GM19193 (cell line): ENCODE measurements around the gene TNFSF8.

ENCODE experiments used
- POLR2A ChIP-seq: IDR thresholded peaks from 4 replicates; pipeline ENCODE4 v1.6.1; 2011; ENCODE audit not compliant: insufficient read depth, insufficient read length; ENCODE audit errors: extremely low read depth

Gene TNFSF8

DNA sequence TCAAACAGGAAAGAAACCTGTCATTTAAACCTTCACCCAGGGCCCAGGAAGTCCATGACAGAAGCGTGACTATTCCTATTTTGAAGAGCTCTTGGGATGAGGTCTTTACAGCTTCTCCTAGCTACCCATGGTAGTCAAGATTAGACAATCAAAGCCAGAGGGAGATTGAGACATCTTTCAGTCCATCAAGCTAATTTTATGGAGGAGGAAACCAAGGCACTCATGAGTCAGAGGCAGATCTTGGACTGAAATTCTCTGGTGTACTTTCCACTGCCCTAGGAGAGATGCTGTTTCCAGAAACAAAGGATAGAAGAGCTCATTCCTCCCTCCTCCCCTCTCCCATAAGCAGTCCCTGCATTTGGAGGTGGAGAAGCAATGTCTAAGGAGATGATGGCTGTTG, 9.2 kb downstream of the TNFSF8 start:
- TF ChIP-seq POLR2A = no peak

DNA sequence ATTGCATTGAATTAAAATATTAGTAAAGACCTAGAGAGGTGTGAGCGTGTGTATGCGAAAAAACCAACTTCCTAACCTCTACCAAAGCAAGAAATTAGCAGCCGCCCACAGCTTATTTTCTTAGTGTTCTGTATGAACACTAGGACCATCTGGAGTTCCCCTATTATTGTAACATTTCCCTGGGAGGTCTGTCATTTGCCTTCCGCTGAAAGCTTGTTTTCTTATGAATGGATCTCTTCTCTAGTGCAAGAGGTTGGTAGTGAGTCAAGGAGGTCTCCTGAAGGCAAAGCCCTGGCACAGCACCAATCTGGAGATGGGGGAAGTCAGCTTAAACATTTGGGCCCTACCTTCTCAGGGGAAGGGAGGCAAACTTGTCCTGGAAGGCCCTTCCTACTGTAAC, 10.8 kb downstream of the TNFSF8 start:
- TF ChIP-seq POLR2A = no peak

GRCh38 chr9:114916481-114916880, 13.9 kb downstream of the TNFSF8 start:
- TF ChIP-seq POLR2A = no peak

DNA sequence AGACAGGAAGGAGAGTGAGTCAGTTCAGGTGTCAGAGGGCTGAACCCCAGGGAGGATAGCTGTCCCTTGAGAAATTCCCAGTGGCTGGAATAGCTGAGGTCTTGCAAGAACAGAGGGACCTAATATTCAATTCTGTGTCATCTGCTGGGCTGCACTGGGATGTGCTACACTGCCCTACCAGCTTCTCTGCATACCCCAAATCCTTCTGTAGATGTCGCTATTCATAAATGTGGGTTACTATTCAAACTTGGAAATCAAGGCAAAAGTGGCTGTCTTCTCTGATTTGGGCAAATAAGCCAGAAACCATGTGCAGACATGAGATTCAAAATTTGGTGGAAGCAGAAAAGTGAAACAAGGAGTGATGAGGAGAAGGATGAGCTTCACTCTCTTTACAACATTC, 16.3 kb downstream of the TNFSF8 start:
- no peak for TF ChIP-seq POLR2A

DNA sequence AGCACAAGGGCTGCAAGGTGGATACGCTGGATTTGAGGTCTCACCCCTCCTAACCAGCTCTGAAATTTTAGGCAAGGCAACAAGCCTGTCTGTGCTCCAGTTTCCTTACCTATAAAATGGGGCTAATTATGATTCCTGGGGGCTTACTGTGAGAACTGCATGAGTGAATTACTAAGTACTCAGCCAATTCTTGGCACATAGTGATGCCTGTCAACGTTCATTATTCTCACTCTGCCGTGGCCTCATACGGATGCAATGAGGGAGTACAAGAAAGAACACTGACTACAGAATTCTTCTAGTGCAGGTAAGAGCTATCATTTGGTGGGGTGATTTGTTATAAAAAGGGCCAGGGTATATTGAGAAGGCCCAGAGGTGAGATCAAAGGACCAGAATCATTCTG, 16.7 kb downstream of the TNFSF8 start:
- TF ChIP-seq POLR2A = no peak

DNA sequence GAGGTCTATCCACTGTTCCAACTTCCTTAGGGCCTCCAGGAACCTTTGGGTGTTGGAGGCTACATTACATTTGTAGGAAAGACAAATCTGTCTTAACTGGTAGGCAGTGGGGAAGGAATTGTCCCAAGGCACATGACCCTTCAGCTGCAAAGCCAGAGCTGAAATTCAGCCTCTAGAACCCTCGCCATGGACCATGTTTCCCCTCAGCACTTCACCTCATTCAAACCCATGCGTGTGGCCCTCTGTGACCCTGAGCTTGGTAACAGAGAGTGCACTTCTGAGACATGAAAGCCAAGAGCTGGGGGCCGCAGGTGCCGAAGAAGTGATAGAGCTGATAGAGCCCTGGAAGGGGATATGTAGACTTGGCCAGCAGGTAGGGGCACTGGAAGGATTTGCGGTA, 17.2 kb downstream of the TNFSF8 start:
- TF ChIP-seq POLR2A = no peak

GRCh38 chr9:114911167-114911821, 19.1 kb downstream of the TNFSF8 start:
- no peak for TF ChIP-seq POLR2A

- TF ChIP-seq POLR2A = no peak
These were observed 19.9 kb downstream of the TNFSF8 start for GRCh38 chr9:114910541-114910940.

DNA sequence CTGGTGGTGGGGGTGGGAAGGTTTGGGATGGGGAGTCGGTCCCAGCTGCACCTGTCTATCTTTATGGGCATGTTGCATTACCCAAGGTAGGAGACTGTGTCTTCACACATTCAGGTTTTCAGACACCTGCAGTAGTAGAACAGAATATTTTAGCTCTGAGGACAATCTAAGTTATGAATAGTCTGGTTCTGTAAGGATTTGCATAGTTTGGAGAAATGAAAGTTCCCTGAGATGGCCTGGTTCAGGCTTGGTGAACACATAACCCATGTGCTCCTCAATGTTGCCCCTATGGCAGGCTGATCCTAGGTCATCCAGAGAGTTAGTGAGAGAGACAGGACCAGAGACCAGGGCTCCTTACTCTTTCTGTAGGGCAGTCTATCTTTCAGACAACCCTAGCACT, 20.7 kb downstream of the TNFSF8 start:
- no peak for TF ChIP-seq POLR2A

- no peak for TF ChIP-seq POLR2A
These were observed 21.5 kb downstream of the TNFSF8 start for GRCh38 chr9:114908805-114909448.

- no peak for TF ChIP-seq POLR2A
These were observed 22.2 kb downstream of the TNFSF8 start for GRCh38 chr9:114908104-114908622.

DNA sequence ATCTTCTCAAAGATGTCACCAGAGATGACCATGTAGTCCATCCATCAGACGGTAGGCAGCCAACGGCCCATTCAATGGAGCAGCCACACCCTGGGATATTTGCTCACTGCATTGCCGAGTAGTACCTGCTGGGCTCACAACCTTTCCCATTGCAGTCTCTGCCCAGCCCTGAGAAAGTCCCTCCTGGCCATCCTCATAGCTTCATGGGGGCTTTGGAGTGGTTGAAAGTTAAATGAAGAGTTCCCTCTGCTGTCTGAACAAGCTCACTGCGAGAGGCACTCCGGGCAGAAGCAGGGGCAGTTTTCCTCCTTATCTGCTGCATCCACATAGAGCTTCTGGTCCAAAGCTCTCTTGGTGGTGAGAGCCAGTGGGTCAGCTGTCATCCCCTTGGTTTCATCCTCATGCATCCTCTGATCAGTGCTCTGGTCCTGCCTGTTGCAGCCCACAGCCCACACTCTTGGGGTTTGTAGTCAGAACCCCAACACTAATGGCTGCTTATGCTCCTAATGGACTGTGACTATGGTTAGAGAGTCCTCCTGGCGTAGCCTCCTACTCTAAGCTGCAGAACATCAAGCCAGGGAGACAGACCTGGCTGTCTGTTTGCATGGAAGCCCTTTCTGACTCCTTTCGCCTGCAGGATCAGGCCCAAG, 23.3 kb downstream of the TNFSF8 start:
- no peak for TF ChIP-seq POLR2A

- TF ChIP-seq POLR2A = no peak
These were observed 25.0 kb downstream of the TNFSF8 start for GRCh38 chr9:114905170-114905940.

- TF ChIP-seq POLR2A = no peak
These were observed 27.4 kb downstream of the TNFSF8 start for GRCh38 chr9:114902786-114903524.
